ENCODE data around the gene DSE.
A peak's percentile ranks its signal among the peaks of the same experiment; 100 is the strongest.

DSE gene

DNA sequence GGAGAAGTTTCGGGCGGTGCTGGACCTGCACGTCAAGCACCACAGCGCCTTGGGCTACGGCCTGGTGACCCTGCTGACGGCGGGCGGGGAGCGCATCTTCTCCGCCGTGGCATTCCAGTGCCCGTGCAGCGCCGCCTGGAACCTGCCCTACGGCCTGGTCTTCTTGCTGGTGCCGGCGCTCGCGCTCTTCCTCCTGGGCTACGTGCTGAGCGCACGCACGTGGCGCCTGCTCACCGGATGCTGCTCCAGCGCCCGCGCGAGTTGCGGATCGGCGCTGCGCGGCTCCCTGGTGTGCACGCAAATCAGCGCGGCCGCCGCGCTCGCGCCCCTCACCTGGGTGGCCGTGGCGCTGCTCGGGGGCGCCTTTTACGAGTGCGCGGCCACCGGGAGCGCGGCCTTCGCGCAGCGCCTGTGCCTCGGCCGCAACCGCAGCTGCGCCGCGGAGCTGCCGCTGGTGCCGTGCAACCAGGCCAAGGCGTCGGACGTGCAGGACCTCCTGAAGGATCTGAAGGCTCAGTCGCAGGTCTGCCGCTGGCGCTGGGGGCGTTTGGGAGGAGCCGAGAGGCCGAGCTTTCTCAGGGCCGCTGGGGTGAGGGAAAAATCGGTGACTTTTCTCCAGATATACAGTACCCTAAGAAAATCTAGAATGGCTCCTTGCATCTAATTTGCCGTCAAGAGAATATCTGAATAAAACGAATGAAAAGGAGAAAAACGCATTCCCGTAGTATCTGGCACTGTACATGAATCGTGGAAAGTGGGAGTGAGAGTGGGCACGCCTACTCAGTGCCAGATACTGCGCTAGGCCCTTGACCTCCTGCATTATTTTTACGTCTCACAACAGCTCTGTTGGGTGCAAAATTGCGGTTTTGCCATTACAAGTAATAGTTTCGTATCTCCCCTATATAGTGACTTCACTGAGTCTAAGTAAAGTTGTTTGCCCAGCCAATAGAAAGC is 91.5 kb downstream of the DSE start:
- DNase-seq (ENCODE audit: low spot score), result peak; percentile 78
- TF ChIP-seq CTCF (IDR thresholded peaks at IDR 0.05; ENCODE audit: extremely low read depth, missing control alignments), result no peak

GRCh38 chr6:116463301-116463700 is 92.6 kb downstream of the DSE start:
- TF ChIP-seq CTCF (IDR thresholded peaks at IDR 0.05; ENCODE audit: extremely low read depth, missing control alignments), result no peak
- DNase-seq (ENCODE audit: low spot score), result no peak

- no peak for DNase-seq (ENCODE audit: low spot score)
Observed at GRCh38 chr6:116465246-116465645, 94.5 kb downstream of the DSE start.

GRCh38 chr6:116467096-116467495 is 96.3 kb downstream of the DSE start:
- TF ChIP-seq CTCF (IDR thresholded peaks at IDR 0.05; ENCODE audit: extremely low read depth, missing control alignments), result no peak
- DNase-seq (ENCODE audit: low spot score), result no peak

More at GRCh38 chr6:116465246-116465645, 94.5 kb downstream of the DSE start:
- TF ChIP-seq CTCF (IDR thresholded peaks at IDR 0.05; ENCODE audit: extremely low read depth, missing control alignments), result no peak

- TF ChIP-seq CTCF (IDR thresholded peaks at IDR 0.05; ENCODE audit: extremely low read depth, missing control alignments), result no peak
- no peak for DNase-seq (ENCODE audit: low spot score)
Observed at GRCh38 chr6:116467514-116467913, 96.8 kb downstream of the DSE start.

- no peak for DNase-seq (ENCODE audit: low spot score)
Observed at GRCh38 chr6:116468293-116468692, 97.5 kb downstream of the DSE start.

More at GRCh38 chr6:116468293-116468692, 97.5 kb downstream of the DSE start:
- TF ChIP-seq CTCF (IDR thresholded peaks at IDR 0.05; ENCODE audit: extremely low read depth, missing control alignments), result no peak
